Psoas muscle (tissue), 8 donors: ENCODE measurements around the gene DAPP1. TPM values are rescaled to one million over a fixed set of nuclear protein-coding genes. Genes with fewer than 3 reads are reported as not detected.

Source experiments
- ATAC-seq, 4 donors: fragments of 200-7000 bp; cut with Tn5 transposase; one replicate each; pipeline ENCODE4 v1.9.1; 2020; ENCODE audit warnings: moderate library complexity in 3 of 4, mild to moderate bottlenecking in 2 of 4
- DNase-seq, 2 donors: peaks; one replicate each; pipeline ENCODE4 v3.0.0-alpha.2; 2020
- H3K27ac ChIP-seq: fragments of 200-600 bp; one replicate; pipeline ENCODE4 v1.8.0; 2022
- H3K27me3 ChIP-seq, 3 donors: fragments of 200-600 bp in 1 of 3; one replicate each; pipeline versions ENCODE4 v1.6.1 to v1.8.0; 2013 to 2022; ENCODE audit warnings: low read length in 2 of 3, mild to moderate bottlenecking in 2 of 3, moderate library complexity in 1 of 3; ENCODE audit not compliant: insufficient read depth in 3 of 3
- H3K36me3 ChIP-seq, 2 donors: fragments of 200-600 bp in 1 of 2; one replicate each; pipeline versions ENCODE4 v1.6.1 to v1.8.0; 2013 to 2022; ENCODE audit warnings: low read depth in 1 of 2, mild to moderate bottlenecking in 1 of 2, moderate library complexity in 1 of 2; ENCODE audit not compliant: insufficient read depth in 1 of 2
- H3K4me1 ChIP-seq: fragments of 200-600 bp; one replicate; pipeline ENCODE4 v1.8.0; 2022
- H3K4me3 ChIP-seq: fragments of 200-600 bp; one replicate; pipeline ENCODE4 v1.8.0; 2022; ENCODE audit warnings: mild to moderate bottlenecking
- H3K9me3 ChIP-seq: fragments of 200-600 bp; one replicate; pipeline ENCODE4 v1.8.0; 2022
- CTCF ChIP-seq: fragments of 200-600 bp; IDR thresholded peaks from one replicate; pipeline ENCODE4 v1.8.0; 2022; ENCODE audit warnings: antibody characterized with exemption
- WGBS, 3 donors: extraction: QIAGEN DNeasy Blood & Tissue Kit; methylation state at CpG; one replicate each; pipeline versions ENCODE4 v1.1.6 to v1.1.7; 2013; 5-methylcytosine and 5-hydroxymethylcytosine counted together
- intact Hi-C, 2 donors: fragments of 100-400 bp; cut with DNase I; formaldehyde crosslinking; loops; one replicate each; pipeline versions ENCODE4 v1.11.0 to v1.14.2; 2022
- polyA plus RNA-seq, 3 donors: library from polyadenylated mRNA; stranded (reverse); fragments of 200-250 nt; gene quantifications; one replicate each; pipeline ENCODE4 v1.2.3, GENCODE V29; 2013
- total RNA-seq, 4 donors: library from RNA; stranded (reverse); fragmentation: NEBNext Ultra II Directional in 2 of 4; extraction: Animal tissue kit (Norgen Biotek cat#: 25700) in 2 of 4; gene quantifications; one replicate each; pipeline versions ENCODE4 v1.2.1 to v1.2.4, GENCODE V29; 2021 to 2023
- donor health status: healthy with polysubstance abuse.
- donor health status: DM: no; HTN: no; CAD: no; lungs with moderate emphysema.
- donor health status: Bipolar disorder and iron deficiency.
- donor health status: healthy.
- donor health status: DM: yes; HTN: yes; CAD: no.
- donor health status: DM: no; HTN: no; CAD: no.
- donor health status: DM: no; HTN: no; CAD: no.
- donor health status: DM: yes; HTN: yes; CAD: no.

The DAPP1 gene
- total and polyA plus RNA-seq, 7 donors: 0.06 to 1.3 (median 0.52) TPM

DNA sequence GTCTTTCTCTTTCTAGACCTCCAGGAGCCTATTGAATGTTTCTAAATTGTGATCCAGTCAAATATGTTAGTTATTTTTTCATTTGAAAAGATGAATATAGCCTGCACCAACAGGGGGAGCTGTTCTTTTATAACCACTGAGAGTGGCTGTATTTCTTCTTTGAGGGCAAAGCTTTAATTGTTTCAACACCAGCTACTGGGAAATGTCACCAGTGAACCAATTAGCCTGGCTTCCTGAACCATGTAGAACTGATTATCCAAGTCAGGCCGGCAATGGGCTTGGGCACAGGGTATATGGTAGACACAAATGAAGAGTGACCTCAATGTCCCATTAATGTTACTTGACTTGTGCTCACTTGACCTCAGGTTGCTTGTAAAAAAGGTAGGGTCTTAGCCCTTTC lies 4.8 kb upstream of the DAPP1 start:
- Histone ChIP-seq H3K27ac (no peak overlapping the region), H3K9me3 (no peaks in the 10 kb centered on the region), H3K27me3 (no peaks in the 10 kb centered on the region), H3K4me1 (peaks cover 14% of the 10 kb centered on the region), H3K36me3 (no peaks in the 10 kb centered on the region), H3K4me3 (no peak overlapping the region)
- intact Hi-C loops: loop anchor here in 1 of 2 donors (10.0 kb wide), 1 partner anchor 133 kb away; the partner anchor contains the start of gene DNAJB14
- 60 to 63% (median 61%) methylated on average over 1 of the region's 1 CpG for whole genome bisulfite sequencing, 3 donors
- DNase-seq (no peak), ATAC-seq (no peak)
- peak; percentile 33 for TF ChIP-seq CTCF

DNA sequence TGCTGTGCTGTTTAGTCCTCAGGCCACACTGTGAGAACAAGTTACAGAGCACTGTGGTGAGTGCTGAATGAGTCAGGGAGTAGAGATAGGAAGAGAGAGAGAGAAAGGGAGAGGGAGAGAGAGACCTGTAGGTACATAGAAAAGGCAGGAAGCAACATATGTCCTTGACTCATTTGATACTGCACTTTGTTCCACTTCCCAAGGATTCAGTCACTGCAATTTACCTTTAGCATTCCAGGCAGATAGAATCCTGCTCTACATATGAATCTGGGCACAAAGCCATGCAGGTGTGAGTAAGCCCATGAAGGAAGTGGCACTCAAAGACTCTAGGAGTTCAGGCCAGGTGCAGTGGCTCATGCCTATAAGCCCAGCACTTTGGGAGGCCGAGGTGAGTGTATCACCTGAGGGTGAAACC lies 1.0 kb upstream of the DAPP1 start:
- DNase-seq (no peak), ATAC-seq (no peak)
- no peak overlapping the region for H3K27ac ChIP-seq
- no peaks in the 10 kb centered on the region for H3K4me1 ChIP-seq
- WGBS, 3 donors: 80 to 92% (median 88%) methylated on average over 1 of the region's 1 CpG
- intact Hi-C loops: loop anchor here in 1 of 2 donors (10.0 kb wide), 1 partner anchor 129 kb away; the partner anchor contains the start of gene DNAJB14
- H3K27me3 ChIP-seq: no peaks in the 10 kb centered on the region
- H3K9me3 ChIP-seq: no peaks in the 10 kb centered on the region
- TF ChIP-seq CTCF: no peak
- no peaks in the 10 kb centered on the region for H3K36me3 ChIP-seq
- H3K4me3 ChIP-seq: no peak overlapping the region

DNA sequence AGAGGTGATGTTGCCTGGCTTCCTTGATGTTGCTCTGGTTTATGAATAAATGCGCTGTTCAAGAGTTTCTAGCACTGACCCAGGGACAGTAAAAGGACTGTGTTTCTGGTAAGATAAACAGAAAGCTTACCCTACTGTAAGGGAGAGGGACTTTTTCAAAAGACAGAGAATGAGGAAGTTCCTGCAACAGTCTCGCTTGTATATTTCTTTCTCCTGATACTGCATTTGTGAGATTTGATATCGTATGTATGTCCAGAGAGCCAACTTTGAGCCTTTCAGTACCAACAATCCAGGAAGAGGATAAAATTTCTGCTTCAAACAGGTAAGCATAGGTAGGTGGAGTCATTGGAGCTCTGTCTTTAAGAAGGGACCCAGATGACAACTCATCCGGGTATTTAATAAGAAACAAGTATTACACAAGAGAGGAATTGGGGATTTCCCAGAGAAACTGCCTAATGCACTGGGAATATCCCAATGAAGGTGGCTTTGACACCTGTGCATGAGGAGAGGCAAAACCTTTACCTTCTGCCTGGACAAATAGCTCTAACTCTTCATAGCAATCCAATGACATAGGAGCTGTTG lies 773 bp downstream of the DAPP1 start:
- intact Hi-C loops: loop anchor here in 1 of 2 donors (10.0 kb wide), 1 partner anchor 127 kb away; the partner anchor contains the start of gene DNAJB14
- no peak for TF ChIP-seq CTCF
- no peak for ATAC-seq

GRCh38 chr4:99818661-99819060 lies 2.0 kb downstream of the DAPP1 start:
- Histone ChIP-seq H3K4me3 (no peak overlapping the region), H3K27me3 (no peaks in the 10 kb centered on the region), H3K4me1 (no peaks in the 10 kb centered on the region), H3K36me3 (no peaks in the 10 kb centered on the region), H3K27ac (no peak overlapping the region), H3K9me3 (no peaks in the 10 kb centered on the region)
- ATAC-seq: no peak
- no peak for DNase-seq
- 94 to 100% (median 100%) methylated on average over 1 of the region's 1 CpG for WGBS, 3 donors
- TF ChIP-seq CTCF: no peak
- intact Hi-C loops: loop anchor here in 1 of 2 donors (10.0 kb wide), 1 partner anchor 126 kb away; the partner anchor contains the start of gene DNAJB14

More for the DNA sequence above, 773 bp downstream of the DAPP1 start:
- peak overlapping the region; percentile 30 for H3K4me3 ChIP-seq
- H3K4me1 ChIP-seq: no peaks in the 10 kb centered on the region
- 81 to 87% (median 83%) methylated on average over 4 of the region's 4 CpGs for WGBS, 3 donors
- no peaks in the 10 kb centered on the region for H3K9me3 ChIP-seq
- H3K27me3 ChIP-seq: no peaks in the 10 kb centered on the region
- H3K36me3 ChIP-seq: no peaks in the 10 kb centered on the region
- H3K27ac ChIP-seq: no peak overlapping the region
- DNase-seq: no peak
